EL (cell line): Measurements from ENCODE around the gene FGFR2.

ENCODE experiments used
- DNase-seq: peaks from one replicate; pipeline ENCODE4 v3.0.0-alpha.2; 2016

FGFR2 gene

DNA sequence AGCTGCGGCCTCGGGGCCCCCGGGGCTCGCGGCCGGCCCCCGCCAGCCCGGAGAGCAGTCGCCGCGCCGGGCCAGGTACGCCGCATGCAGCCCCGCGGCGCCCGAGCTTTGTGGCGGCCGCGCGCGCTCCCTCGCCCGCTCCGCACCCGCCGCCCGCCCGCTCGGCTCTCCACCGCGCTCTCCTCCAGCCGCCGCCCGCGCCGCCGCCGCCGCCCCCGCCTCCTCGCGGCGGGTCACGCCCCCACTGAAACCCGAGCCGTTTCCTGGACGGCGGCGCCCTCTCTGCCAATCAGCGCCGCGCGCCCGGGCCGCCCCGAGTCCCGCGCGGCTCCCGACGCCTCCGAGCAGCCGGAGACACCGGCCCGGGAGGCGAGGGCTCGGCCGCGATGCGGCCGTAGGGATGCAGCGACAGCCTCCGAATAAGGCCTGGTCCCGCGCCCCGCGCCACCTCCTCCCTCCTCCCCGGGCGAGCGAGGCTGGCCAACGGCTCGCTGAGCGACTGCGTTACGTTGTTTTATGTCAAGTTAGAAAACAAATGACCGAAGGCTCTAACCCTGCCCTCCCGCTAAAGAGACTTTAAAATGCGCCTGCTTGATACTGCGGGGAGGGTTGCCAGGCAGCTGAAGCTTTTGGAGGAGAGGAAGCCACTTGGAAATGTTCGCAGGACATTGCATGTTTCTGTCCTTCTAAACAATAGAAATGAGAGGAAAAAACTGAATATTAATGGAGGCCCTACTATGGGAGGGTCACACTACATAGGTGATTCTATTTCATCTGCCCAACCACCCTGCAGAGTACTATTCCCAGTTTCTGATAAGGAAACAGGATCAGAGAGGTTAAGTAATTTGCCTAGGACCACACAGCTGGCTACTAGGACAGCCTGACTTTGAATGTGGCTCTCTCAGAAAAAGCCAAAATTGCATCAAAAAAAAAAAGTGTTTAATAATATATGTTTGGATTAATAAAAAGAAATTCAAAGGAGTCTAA lies at the start of gene FGFR2:
Gene FGFR2 (minus strand): TSS at position 182 of the 987 bp plus-strand sequence. CDS start 4,627 bp downstream, outside the sequence.
- peak; percentile 16 for DNase-seq

DNA sequence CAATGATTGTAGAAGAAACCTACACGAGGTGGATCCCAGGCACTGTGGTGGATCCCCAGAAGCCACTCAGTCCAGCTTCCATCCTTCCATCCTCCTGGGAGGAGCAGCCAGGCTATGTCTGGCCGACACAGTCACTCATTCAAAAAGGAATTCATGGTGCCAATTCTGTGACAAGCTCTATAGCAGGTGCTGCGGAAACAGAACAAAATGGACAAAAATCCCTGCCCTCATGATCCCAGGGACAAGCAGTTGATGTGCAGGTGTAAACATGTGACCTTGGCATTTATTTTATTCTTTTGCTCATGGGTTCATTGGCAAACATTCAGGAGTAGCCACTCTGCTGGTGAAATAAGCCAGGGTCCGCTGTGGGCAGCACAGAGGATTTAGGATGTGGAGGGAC lies 49.2 kb upstream of the FGFR2 start:
- no peak for DNase-seq

GRCh38 chr10:121645696-121646095 lies 47.5 kb upstream of the FGFR2 start:
- DNase-seq = no peak

DNA sequence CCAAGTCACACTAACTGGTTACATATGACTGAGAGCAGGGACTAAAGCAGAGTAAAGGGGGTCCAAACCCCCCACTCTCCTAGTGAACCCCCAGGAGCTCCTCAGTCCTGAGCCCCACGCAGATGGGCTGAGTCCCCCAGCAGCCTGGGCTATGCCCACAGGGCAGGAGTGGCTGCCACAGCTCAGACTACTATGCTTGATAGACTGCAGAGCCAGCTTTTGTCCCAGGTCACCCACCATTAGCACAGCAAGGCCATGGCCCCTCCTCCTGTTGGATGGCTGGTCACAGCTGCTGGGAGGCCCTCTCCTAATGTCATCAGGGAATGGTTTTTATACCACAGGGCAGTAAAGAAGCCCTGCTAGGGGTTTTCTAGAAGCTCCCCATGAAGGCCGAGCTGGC lies 46.3 kb upstream of the FGFR2 start:
- DNase-seq = no peak

DNA sequence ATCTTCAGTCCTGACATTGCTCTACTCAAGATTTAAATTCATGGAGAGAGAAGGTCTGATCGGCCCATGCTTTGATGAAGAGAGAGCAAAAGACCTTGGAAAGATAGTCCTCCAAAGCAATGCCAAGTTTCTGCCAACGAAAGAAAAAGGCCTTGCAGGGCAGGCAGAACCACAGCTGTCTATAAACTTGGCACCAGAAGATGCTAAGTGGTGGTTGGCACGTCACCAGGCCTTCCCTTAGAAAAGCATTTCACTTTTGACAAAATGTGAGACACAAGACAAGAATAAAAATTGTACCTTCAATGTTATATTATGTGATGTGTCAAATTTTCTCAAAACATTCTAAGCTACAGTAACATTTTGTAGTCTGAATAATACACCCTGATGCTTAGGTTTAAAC lies 42.0 kb upstream of the FGFR2 start:
- no peak for DNase-seq

- DNase-seq = no peak
These were observed 41.2 kb upstream of the FGFR2 start for GRCh38 chr10:121639416-121639815.

DNA sequence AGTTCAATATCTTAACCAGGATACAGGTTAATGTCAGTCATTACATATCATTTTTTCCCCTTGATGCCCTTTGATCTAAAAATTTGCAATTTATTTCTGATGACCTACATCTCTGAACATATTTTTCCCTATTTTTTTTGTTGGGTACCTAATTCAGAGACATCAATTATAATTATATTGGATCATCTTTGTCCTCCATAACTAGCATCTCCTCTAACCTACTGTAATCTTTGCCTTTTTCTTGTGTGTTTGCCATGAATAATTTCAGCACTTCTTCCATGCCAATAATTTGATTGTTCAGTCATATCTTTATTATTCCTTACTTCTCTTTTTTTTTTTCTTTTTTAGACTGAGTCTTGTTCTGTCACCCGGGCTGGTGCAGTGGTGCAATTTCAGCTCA lies 39.2 kb upstream of the FGFR2 start:
- DNase-seq = no peak

- no peak for DNase-seq
These were observed 34.8 kb upstream of the FGFR2 start for GRCh38 chr10:121633056-121633455.

GRCh38 chr10:121631365-121632029 lies 33.3 kb upstream of the FGFR2 start:
- no peak for DNase-seq

- no peak for DNase-seq
These were observed 30.6 kb upstream of the FGFR2 start for GRCh38 chr10:121628859-121629258.

GRCh38 chr10:121627876-121628581 lies 29.8 kb upstream of the FGFR2 start:
- DNase-seq = no peak

GRCh38 chr10:121624836-121625486 lies 26.7 kb upstream of the FGFR2 start:
- no peak for DNase-seq

- DNase-seq = no peak
These were observed 20.7 kb upstream of the FGFR2 start for GRCh38 chr10:121618906-121619305.

DNA sequence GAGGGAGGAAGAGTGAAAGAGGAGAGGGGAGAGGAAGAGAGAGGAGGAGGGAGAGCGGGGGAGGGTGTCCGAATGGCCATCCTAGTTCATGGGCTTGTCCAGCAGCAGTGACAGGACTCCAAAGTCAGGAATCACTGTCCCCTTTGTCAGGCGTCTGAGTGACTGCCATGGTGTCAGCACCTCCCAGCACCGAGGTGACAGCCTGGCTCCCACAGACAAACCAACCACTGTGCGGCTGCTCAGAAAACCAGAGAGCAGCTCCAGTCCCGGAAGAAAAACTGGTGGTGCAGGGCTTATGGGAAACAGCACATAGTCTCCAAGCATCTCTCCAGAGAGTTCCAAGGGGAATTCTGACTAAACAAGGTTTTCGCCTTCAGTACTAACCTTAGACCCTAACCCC lies 18.9 kb upstream of the FGFR2 start:
- no peak for DNase-seq

DNA sequence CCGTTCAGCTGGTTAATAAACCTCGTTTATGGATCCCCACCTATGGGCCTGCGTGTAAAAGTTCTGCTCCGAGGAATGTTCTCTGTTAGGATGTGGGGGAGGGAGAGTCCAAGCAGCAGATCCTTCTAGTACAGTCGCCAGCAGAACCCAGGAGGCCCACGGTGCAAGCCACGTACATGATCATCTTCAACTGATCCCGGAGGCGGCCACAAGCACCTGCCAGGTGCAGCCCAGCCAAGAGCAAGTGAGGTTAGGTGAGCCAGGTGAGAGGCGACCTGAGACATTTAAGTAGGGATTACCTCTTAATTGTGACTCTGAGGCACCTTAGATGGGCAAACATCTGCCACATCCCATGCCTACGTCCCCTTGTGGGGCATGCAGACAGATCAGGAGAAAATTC lies 18.0 kb upstream of the FGFR2 start:
- no peak for DNase-seq

DNA sequence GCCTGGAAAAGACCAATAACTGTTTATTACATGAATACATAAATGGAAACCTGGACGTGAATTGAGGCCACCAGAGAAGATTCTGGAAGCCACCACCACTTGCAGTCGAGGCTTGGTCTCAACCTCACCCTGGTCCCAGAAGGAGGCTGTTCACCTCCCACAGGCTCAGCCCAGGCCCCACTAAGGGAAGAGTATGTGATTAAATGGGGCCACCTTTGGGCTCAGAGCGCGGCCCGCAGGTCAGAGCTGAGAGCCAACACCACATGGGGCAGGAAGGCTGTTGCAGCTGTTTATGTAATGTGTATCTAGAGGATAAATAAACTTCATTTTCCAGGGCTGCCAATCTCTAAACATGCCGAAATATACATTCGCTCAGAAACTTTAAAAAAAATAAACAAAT lies 17.6 kb upstream of the FGFR2 start:
- DNase-seq = no peak

- DNase-seq = no peak
These were observed 17.2 kb upstream of the FGFR2 start for GRCh38 chr10:121615435-121615793.

DNA sequence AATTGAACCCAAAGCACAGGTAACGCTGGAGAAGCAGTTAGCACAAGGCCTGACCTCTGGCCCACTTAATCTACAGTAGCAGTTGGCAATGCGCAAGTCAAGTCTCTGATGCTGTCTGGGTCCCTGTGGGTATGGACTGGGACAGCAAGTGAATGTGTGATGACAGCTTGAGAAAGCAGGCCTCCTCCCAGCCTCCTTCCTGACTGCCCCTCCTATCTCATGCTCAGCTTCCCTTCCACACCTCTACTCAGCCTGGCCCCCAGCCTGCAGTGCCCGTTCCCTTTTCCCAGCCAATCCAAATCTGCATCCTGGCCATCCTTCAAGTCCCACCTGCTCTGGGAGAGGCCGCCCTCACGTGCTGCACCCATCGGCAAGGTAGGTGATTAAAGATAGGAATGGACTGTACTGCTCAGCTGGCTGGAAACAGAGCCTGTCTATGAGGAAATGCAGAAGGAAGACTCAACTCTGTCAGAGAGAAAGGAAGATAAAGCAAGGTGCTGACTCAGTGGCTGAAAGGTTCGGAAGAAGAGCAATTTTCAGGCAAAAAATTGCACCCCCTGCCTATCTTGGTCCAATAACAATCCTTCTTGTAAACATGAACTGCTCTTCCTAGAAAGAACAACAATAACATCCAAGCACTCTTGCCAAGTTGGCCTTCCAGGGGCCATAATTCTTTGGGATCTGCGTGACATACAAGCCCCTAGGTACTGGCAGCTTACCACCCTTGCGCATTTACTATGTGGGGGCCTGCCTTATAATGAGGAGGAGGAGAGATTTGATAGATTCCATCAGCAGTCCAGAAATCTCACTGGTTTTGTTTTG lies 16.6 kb upstream of the FGFR2 start:
- DNase-seq = no peak

DNA sequence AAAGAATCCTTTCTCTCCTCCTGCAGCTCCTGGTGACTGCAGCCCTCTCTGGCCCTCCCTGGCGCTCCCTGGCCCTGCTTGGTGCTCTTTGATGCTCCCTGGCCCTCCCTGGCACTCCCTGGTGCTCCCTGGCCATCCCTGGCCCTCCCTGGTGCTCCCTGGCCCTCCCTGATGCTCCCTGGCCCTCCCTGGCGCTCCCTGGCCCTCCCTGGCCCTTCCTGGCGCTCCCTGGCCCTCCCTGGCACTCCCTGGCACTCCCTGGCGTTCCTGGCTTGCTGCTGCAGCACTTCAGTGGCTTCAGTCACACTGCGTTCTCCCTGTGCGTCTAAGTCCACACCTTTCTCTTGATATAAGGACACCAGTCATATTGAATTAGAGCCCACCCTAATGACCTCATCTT lies 15.2 kb upstream of the FGFR2 start:
- no peak for DNase-seq

DNA sequence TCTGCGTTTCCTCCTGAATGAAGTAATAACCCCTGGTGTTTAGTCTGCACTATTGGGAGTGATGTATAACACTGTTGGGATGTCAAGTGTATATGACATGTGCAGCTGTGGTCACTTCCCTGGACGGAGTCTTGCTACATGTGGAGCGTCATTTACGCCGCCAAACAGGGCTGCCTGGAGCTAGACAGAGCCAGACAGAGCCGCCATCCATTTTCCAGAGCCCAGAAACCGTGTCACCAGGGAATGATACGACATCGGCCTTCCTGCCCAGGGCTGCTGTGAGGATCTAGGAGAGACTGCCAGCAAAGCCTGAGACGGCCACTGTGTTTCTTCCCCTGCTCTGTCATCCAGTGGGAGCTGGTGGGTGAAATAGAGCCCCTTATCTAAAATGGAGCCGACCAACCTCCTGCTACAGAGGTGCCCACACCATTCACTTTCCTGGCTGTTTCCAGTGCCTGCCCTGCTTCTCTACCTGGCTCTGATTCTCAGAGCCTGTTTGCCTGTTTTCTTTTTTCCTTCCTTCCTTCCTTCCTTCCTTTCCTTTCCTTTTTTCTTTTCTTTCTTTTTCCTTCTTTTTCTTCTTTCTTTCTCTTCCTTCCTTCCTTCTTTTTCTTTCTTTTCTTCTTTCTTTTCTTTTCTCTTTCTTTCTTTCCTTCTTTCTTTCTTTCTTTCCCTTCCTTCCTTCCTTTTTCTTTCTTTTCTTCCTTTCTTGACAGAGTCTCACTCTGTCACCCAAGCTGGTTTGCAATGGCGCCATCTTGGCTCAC lies 13.3 kb upstream of the FGFR2 start:
- DNase-seq = no peak

GRCh38 chr10:121610798-121611323 lies 12.6 kb upstream of the FGFR2 start:
- DNase-seq = no peak
